Activated CD8-positive, alpha-beta memory T cell treated with anti-CD3 and anti-CD28 coated beads for 1 hour (primary cell): ENCODE data around the gene RGR.
A peak's percentile ranks its signal among the peaks of the same experiment; 100 is the strongest.

ENCODE experiments used
- DNase-seq, 2 donors: peaks; one replicate each; pipeline ENCODE4 v3.0.0-alpha.2; 2020; ENCODE audit warnings: low read depth in 1 of 2; ENCODE audit errors: extremely low read depth in 1 of 2

RGR gene

GRCh38 chr10:84293171-84293570, 48.3 kb downstream of the RGR start:
- no peak for DNase-seq

- DNase-seq = no peak
Observed at GRCh38 chr10:84293574-84294016, 48.7 kb downstream of the RGR start.

- no peak for DNase-seq
Observed at GRCh38 chr10:84294766-84295447, 50.1 kb downstream of the RGR start.

- no peak for DNase-seq
Observed at GRCh38 chr10:84296091-84296981, 51.5 kb downstream of the RGR start.

- no peak for DNase-seq
Observed at GRCh38 chr10:84298057-84298456, 53.2 kb downstream of the RGR start.

- DNase-seq = no peak
Observed at GRCh38 chr10:84302223-84302622, 57.4 kb downstream of the RGR start.

GRCh38 chr10:84306751-84307384, 62.0 kb downstream of the RGR start:
- DNase-seq = no peak

GRCh38 chr10:84308021-84308420, 63.2 kb downstream of the RGR start:
- no peak for DNase-seq

- DNase-seq = peak in 1 of 2 donors; percentile 7
Observed at GRCh38 chr10:84308481-84309304, 63.8 kb downstream of the RGR start.
